Heart left ventricle (tissue), 13 donors: ENCODE measurements around the gene RBPMS2.

Source experiments
- POLR2A ChIP-seq, 2 donors: fragments of 450-650 bp; IDR thresholded peaks; one replicate each; pipeline ENCODE4 v1.6.1; 2017; ENCODE audit warnings: antibody characterized with exemption in 2 of 2, mild to moderate bottlenecking in 2 of 2, moderate library complexity in 2 of 2
- TF ChIP-seq, protein P1 (sequence below), 12 donors: fragments of 200-600 bp; sonication (generic) in 4 of 12; IDR thresholded peaks; one replicate each; pipeline versions ENCODE4 v1.5.0 to v1.8.0; 2018 to 2022; ENCODE audit warnings: antibody characterized with exemption in 12 of 12, mild to moderate bottlenecking in 5 of 12
- donor health status: ischemic (EF 13 %, LVEDD 7.1; RV severe dilation, severe dysfunction).
- donor health status: DM: no; HTN: yes; CAD: no.
- donor health status: DM: no; HTN: no; CAD: no.
- donor health status: ischemic (EF 25% LVEDD 6.9; RV normal size, moderate dysfunction).
- donor health status: ischemic (EF 25% LVEDD 5.7; RV mildly dilated, moderate dysfunction).
- donor health status: ischemic (EF 35%, LVEDD 5.7; RV mildly dilated, moderate dysfunction).
- donor health status: nonischemic (EF 11% LVEDD 7.7; RV severe dilation, severe dysfunction).
- donor health status: DM: yes; HTN: yes; CAD: no.
- donor health status: PGD.
- donor health status: ischemic (EF 29% LVEDD 5.4; RV normal size, mild dysfunction).
- donor health status: nonischemic (EF 23%, LVEDD 6.1; RV moderate dilation, normal function).

- TF ChIP-seq, protein P1, sequence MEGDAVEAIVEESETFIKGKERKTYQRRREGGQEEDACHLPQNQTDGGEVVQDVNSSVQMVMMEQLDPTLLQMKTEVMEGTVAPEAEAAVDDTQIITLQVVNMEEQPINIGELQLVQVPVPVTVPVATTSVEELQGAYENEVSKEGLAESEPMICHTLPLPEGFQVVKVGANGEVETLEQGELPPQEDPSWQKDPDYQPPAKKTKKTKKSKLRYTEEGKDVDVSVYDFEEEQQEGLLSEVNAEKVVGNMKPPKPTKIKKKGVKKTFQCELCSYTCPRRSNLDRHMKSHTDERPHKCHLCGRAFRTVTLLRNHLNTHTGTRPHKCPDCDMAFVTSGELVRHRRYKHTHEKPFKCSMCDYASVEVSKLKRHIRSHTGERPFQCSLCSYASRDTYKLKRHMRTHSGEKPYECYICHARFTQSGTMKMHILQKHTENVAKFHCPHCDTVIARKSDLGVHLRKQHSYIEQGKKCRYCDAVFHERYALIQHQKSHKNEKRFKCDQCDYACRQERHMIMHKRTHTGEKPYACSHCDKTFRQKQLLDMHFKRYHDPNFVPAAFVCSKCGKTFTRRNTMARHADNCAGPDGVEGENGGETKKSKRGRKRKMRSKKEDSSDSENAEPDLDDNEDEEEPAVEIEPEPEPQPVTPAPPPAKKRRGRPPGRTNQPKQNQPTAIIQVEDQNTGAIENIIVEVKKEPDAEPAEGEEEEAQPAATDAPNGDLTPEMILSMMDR (IDR thresholded peaks at IDR 0.05) = no peak
- TF ChIP-seq POLR2A (IDR thresholded peaks at IDR 0.05) = no peak
Measured at GRCh38 chr15:64800476-64800875, 25.1 kb upstream of the RBPMS2 start.
